ENCODE data around the gene NIPA2.

- no peak for TF ChIP-seq POLR2A (IDR thresholded peaks at IDR 0.05)
- TF ChIP-seq, protein P1, sequence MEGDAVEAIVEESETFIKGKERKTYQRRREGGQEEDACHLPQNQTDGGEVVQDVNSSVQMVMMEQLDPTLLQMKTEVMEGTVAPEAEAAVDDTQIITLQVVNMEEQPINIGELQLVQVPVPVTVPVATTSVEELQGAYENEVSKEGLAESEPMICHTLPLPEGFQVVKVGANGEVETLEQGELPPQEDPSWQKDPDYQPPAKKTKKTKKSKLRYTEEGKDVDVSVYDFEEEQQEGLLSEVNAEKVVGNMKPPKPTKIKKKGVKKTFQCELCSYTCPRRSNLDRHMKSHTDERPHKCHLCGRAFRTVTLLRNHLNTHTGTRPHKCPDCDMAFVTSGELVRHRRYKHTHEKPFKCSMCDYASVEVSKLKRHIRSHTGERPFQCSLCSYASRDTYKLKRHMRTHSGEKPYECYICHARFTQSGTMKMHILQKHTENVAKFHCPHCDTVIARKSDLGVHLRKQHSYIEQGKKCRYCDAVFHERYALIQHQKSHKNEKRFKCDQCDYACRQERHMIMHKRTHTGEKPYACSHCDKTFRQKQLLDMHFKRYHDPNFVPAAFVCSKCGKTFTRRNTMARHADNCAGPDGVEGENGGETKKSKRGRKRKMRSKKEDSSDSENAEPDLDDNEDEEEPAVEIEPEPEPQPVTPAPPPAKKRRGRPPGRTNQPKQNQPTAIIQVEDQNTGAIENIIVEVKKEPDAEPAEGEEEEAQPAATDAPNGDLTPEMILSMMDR (IDR thresholded peaks at IDR 0.05) = no peak
Observed at GRCh38 chr15:22815766-22816165, 22.7 kb upstream of the NIPA2 start.

Measured in lower leg skin (tissue), 3 donors.